RWPE2 (cell line): ENCODE data around the gene NUDCD2.
"Not testable (repeated sequence)": the region's sequence is repeated elsewhere in the genome, so short reads cannot be mapped to it uniquely, and the experiment has no call there.

Experiments
- ATAC-seq: fragments of 200-7000 bp; cut with Tn5 transposase; 3 replicates; pipeline ENCODE4 v1.9.1; 2021; ENCODE audit warnings: low read depth
- DNase-seq: peaks from one replicate; pipeline ENCODE4 v3.0.0-alpha.2; 2020; ENCODE audit warnings: low spot score
- H3K27ac ChIP-seq: fragments of 450-650 bp; 2 replicates; pipeline ENCODE4 v1.5.1; 2017; ENCODE audit warnings: mild to moderate bottlenecking; ENCODE audit not compliant: poor library complexity, severe bottlenecking
- H3K27me3 ChIP-seq: fragments of 250-450 bp; sonication (Bioruptor Pico); 2 replicates; pipeline ENCODE4 v1.5.1; 2021; ENCODE audit warnings: mild to moderate bottlenecking, moderate library complexity; ENCODE audit not compliant: insufficient read depth, poor library complexity, severe bottlenecking
- H3K36me3 ChIP-seq: fragments of 250-450 bp; sonication (Bioruptor Pico); 2 replicates; pipeline ENCODE4 v1.5.1; 2020; ENCODE audit warnings: low read depth, mild to moderate bottlenecking, moderate library complexity
- H3K4me1 ChIP-seq: fragments of 250-450 bp; sonication (Bioruptor Pico); 2 replicates; pipeline ENCODE4 v1.5.1; 2021; ENCODE audit warnings: mild to moderate bottlenecking, moderate library complexity; ENCODE audit not compliant: insufficient read depth, poor library complexity, severe bottlenecking
- H3K4me3 ChIP-seq: fragments of 250-450 bp; sonication (Bioruptor Pico); 2 replicates; pipeline ENCODE4 v1.5.1; 2021; ENCODE audit warnings: mild to moderate bottlenecking, moderate library complexity; ENCODE audit not compliant: severe bottlenecking
- H3K9me3 ChIP-seq: fragments of 250-450 bp; sonication (Bioruptor Pico); 2 replicates; pipeline ENCODE4 v1.5.1; 2021; ENCODE audit warnings: mild to moderate bottlenecking, moderate library complexity; ENCODE audit not compliant: severe bottlenecking
- CTCF ChIP-seq: fragments of 450-650 bp; IDR thresholded peaks from one replicate; pipeline ENCODE4 v1.5.1; 2017; ENCODE audit warnings: mild to moderate bottlenecking, moderate library complexity; ENCODE audit not compliant: poor library complexity, severe bottlenecking

Gene NUDCD2

GRCh38 chr5:163436515-163436914 is 23.4 kb downstream of the NUDCD2 start:
- Histone ChIP-seq H3K4me1 (peaks cover 29% of the 10 kb centered on the region), H3K9me3 (no peaks in the 10 kb centered on the region), H3K27ac (peak overlapping the region; percentile 67), H3K36me3 (peaks cover 35% of the 10 kb centered on the region), H3K4me3 (peak overlapping the region; percentile 83), H3K27me3 (no peaks in the 10 kb centered on the region)
- ATAC-seq (no peak), DNase-seq (no peak)
- no peak for TF ChIP-seq CTCF

- no peak for ATAC-seq
- Histone ChIP-seq H3K4me1 (peaks cover 14% of the 10 kb centered on the region), H3K27me3 (no peaks in the 10 kb centered on the region), H3K27ac (no peak overlapping the region), H3K36me3 (peaks cover 14% of the 10 kb centered on the region), H3K9me3 (peaks cover 4% of the 10 kb centered on the region), H3K4me3 (no peak overlapping the region)
- no peak for DNase-seq
- TF ChIP-seq CTCF: no peak
These were observed 25.5 kb downstream of the NUDCD2 start for GRCh38 chr5:163434401-163434866.

DNA sequence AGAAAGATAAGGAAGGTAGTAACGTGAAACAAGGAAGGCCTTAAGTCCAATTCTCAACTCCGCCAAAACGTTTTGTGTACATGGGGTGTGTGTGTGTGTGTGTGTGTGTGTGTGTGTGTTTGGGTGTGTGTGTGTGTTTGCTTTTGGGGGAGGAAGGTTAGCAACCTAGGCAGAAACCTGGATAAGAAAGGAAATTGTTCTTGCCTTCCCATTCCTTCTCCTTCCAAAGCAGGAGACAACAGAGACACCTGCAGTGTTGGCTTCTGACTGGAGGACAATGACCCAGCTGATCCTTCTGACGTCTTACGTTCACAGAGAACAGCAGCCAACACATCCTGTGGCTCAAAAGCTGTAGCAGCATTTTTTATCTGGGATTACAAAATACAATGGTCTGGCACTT is 26.6 kb downstream of the NUDCD2 start:
- DNase-seq (no peak), ATAC-seq (no peak)
- Histone ChIP-seq H3K27ac (no peak overlapping the region), H3K27me3 (no peaks in the 10 kb centered on the region), H3K36me3 (peaks cover 3% of the 10 kb centered on the region; the same call in 1 of the 2 replicates), H3K4me1 (peaks cover 9% of the 10 kb centered on the region), H3K4me3 (no peak overlapping the region), H3K9me3 (peaks cover 4% of the 10 kb centered on the region)
- TF ChIP-seq CTCF: no peak

GRCh38 chr5:163432544-163432943 is 27.4 kb downstream of the NUDCD2 start:
- H3K4me1 ChIP-seq: peaks cover 9% of the 10 kb centered on the region
- TF ChIP-seq CTCF: no peak
- no peak overlapping the region for H3K4me3 ChIP-seq
- H3K36me3 ChIP-seq: no peaks in the 10 kb centered on the region
- no peak for ATAC-seq
- H3K27ac ChIP-seq: no peak overlapping the region
- H3K9me3 ChIP-seq: peaks cover 4% of the 10 kb centered on the region
- no peak for DNase-seq
- H3K27me3 ChIP-seq: no peaks in the 10 kb centered on the region

DNA sequence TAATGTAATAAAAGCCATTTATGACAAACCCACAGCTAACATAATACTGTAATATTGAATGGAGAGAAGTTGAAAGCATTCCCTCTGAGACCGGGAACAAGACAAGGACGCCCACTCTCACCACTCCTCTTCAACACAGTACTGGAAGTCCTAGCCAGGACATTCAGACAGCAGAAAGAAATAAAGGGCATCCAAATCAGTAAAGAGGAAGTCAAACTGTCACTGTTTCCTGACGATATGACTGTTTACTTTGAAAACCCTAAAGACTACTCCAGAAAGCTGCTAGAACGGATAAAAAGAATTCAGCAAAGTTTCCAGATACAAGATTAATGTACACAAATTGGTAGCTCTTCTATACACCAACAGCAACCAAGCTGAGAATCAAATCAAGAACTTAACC is 33.8 kb downstream of the NUDCD2 start:
- H3K9me3 ChIP-seq, H3K4me1 ChIP-seq, ATAC-seq, H3K27ac ChIP-seq, DNase-seq, H3K4me3 ChIP-seq, H3K27me3 ChIP-seq, H3K36me3 ChIP-seq: not testable (repeated sequence)
